ENCODE results near the gene BBLN.

Gene BBLN

DNA sequence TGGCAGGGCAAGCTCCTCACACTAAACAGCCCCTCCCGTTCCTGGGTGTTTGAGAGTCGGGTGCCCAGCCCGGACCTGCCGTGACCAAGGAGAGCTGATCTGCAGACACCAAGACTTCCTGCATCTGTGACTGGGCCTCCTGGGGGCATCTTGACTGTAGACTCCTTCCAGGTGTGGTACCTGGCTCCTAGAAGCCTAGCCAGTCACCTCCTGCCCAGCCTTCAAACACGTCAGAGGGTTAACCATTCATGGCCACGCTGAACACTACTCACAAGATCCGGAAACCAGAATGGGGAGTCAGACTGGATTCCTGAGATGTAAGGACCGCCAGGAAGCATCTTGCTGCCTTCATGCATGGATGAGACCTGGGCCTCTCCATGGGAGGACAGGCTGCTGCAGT lies 14.5 kb upstream of the BBLN start:
- DNase-seq (ENCODE audit: low read depth): no peak

GRCh38 chr9:128145951-128146351 lies 14.1 kb upstream of the BBLN start:
- no peak for DNase-seq (ENCODE audit: low read depth)

DNA sequence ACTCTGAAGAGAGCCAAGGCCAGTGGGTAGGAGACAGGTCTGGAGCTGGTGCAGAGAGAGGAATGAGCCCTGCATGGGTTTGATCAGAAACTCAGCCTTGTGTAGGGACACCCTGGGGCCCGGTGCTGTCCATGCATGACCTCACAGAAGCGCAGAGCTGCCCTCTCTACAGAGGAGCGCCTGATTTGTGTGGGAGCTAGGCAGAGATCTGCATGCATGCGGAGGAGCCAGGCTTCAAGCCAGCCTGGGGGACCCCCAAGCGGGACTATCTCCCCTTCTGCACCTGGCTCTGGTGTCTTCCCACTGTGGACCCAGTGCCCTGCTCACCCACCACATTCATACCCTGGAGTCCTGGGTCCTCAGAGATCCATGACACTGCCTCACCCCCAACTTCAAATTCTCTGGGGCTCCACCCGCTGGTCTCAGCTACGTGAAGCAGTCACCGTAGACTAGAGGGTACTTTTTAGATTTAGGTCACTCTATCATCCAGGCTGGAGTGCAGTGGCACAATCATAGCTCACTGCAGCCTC lies 13.4 kb upstream of the BBLN start:
- no peak for DNase-seq (ENCODE audit: low read depth)

- no peak for DNase-seq (ENCODE audit: low read depth)
These were observed 11.5 kb upstream of the BBLN start for GRCh38 chr9:128148509-128149000.

GRCh38 chr9:128149001-128149701 lies 10.9 kb upstream of the BBLN start, which contains the start of gene LCN2:
TSS of gene LCN2 (plus strand) at chr9:128149453. CDS start at chr9:128149526, 73 bp downstream.
- no peak for DNase-seq (ENCODE audit: low read depth)

GRCh38 chr9:128149951-128150593 lies 10.0 kb upstream of the BBLN start:
- no peak for DNase-seq (ENCODE audit: low read depth)

- no peak for DNase-seq (ENCODE audit: low read depth)
These were observed 9.3 kb upstream of the BBLN start for GRCh38 chr9:128150594-128151308.

DNA sequence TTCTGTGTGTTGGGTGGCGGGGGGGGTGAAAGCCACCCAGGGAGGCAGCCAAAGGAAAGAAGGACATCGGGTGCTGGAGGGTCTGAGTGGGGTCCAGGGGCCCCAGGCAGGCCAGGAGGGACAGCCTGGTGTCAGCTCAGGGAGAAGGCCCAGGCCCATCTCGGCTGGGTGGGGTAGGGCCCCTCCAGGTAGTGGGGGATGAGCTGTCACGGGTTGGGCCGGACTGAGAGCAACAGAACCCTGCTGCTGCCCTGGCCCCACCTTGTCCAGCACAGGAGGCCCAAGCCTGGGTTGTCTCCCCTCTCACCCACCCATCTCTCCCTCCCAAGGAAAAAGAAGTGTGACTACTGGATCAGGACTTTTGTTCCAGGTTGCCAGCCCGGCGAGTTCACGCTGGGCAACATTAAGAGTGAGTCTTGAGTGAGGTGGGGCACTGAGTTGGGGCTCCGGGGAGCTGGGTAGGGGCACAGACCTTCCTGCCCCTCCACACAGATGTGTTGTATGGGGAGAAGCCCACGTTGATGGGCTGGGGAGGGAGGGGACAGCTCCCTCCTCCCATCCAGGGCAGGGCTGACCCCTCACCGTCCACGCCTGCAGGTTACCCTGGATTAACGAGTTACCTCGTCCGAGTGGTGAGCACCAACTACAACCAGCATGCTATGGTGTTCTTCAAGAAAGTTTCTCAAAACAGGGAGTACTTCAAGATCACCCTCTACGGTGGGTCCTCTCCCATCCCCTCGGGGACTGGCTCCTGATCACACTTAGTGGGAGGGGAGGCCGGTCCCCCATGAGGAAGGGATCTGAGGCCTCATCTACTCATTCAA lies 8.5 kb upstream of the BBLN start:
- DNase-seq (ENCODE audit: low read depth): no peak

GRCh38 chr9:128152133-128153059 lies 7.7 kb upstream of the BBLN start:
- DNase-seq (ENCODE audit: low read depth): no peak

- DNase-seq (ENCODE audit: low read depth): no peak
These were observed 6.8 kb upstream of the BBLN start for GRCh38 chr9:128153060-128153946.

GRCh38 chr9:128153947-128154695 lies 5.9 kb upstream of the BBLN start:
- no peak for DNase-seq (ENCODE audit: low read depth)

DNA sequence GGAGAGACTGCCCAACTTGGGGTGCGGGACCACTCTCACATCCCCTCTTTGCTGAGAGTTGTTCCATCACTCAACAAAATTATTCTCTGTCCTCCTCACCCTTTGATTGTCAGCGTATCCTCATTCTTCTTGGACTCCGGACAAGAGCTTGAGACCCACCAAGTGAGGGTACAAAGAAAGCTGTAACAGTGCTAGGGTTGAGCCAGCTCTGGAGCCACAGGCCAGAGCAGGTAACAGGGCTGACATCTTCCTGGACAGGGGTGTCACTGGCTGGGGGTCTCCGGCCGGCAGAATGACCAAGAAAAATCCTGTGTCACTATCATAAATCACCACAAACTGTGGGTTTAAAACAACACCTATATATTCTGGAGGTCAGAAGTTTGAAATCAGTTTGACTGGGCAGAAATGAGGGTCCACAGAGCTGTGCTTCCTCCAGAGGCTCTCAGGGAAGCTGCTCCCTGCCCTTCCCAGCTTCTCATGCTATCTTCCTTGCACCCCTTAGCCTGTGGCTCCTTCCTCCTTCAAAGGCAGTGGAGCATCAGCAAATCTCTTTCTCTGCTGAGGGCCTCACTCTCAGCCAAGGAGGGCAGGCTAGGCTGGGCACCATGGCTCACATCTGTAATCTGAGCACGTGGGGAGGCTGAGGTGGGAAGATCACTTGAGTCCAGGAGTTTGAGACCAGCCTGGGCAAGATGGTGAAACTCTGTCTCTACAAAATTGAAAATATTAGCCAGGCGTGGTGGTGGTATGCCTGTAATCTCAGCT lies 4.1 kb upstream of the BBLN start:
- no peak for DNase-seq (ENCODE audit: low read depth)

GRCh38 chr9:128159522-128159783 lies 612 bp upstream of the BBLN start:
- no peak for DNase-seq (ENCODE audit: low read depth)

DNA sequence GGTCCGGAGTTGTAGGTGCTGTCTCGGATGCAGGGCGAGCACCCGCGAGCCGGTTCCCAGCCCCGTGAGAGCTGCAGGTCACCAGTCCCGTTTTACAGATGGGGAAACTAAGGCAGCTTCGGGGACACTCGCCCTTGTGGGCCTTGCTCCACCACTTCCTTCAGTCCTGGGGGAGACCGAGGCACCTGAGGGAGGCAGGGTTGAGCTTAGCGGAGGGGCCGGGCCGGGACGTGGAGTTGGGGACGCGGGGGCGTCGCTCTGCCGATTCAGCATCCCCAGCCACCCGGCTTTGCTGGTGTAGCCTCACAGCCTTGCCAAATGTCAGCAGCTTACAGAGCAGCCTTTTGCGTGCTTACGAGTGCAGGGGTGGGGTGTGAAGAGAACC lies 530 bp downstream of the BBLN start:
- peak; percentile 29 for DNase-seq (ENCODE audit: low read depth)

DNA sequence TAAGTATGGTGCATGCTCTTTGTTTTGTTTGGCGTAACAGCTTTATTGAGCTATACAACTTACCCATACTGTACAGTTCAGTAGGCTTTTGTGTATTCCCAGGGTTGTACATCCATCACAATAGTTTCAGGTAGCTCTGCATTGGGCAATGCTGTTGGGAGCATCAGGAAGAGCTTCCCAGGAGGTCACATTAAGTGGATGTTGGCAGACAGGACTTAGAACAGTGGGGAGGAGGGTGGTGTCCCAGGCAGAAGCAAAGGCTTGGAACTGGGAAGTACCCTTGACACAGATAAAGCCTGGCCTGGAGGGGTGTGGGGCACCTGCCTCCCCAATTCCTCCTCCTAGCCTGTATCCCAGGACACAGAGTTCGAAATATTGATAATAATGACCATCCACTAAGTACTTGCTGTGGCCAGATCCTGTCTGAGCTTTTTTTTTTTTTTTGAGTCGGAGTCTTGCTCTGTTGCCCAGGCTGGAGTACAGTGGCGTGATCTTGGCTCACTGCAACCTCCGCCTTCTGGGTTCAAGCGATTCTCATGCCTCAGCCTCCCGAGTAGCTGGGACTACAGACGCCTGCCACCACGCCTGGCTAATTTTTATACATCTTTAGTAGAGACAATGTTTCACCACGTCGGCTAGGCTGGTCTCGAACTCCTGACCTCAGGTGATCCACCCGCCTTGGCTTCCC lies 1.3 kb downstream of the BBLN start:
- no peak for DNase-seq (ENCODE audit: low read depth)

- no peak for DNase-seq (ENCODE audit: low read depth)
These were observed 2.4 kb downstream of the BBLN start for GRCh38 chr9:128162215-128163026.

DNA sequence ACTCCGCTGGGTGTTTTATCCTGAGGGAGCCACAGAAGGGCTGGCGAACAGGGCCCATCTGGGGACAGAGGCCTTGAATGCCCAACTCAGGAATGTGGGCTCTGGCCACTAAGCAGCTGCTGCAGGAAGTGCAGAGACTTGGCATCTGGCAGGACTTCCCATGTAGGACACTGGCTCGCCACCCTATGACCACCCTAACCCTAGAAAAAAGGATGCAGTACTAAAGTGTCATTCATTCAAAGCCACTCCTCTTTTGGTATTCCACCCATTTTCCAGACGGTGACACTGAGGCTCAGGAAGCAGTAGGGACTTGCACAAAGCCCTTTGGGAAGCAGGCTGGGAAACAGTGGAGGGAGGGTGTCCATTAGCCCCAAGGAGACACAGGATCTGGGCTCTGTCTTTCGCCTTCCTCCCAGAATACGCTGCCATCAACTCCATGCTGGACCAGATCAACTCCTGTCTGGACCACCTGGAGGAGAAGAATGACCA lies 3.0 kb downstream of the BBLN start:
- DNase-seq (ENCODE audit: low read depth): no peak

All from stimulated activated CD8-positive, alpha-beta memory T cell treated with anti-CD3 and anti-CD28 coated beads, Interleukin-7, amount 100 ng/mL, for 24 hours (primary cell).